ENCODE data around the gene ENOX1.

DNA sequence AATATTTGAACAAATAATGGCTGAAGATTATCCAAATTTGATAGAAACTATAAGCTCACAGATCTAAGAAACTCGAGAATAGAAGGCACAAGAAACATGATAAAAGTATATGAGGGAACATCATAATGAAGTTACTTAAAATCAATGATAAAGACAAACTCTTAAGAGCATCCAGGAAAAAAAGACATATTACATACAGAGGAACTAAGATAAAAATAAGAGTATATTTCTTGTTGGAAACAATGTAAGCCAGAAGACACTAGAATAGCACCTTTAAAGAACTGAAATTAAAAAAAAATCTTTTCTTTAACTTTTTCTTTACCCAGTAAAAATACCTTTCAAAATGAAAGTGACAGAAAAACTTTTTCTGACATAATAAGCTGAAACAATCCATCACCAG, 407.0 kb downstream of the ENOX1 start:
- TF ChIP-seq ZNF564 (CRISPR knock-in tag; IDR thresholded peaks at IDR 0.05) (no peak), ZZZ3 (CRISPR knock-in tag; IDR thresholded peaks at IDR 0.05; ENCODE audit: borderline replicate concordance) (no peak)
- TF ChIP-seq, protein P1, sequence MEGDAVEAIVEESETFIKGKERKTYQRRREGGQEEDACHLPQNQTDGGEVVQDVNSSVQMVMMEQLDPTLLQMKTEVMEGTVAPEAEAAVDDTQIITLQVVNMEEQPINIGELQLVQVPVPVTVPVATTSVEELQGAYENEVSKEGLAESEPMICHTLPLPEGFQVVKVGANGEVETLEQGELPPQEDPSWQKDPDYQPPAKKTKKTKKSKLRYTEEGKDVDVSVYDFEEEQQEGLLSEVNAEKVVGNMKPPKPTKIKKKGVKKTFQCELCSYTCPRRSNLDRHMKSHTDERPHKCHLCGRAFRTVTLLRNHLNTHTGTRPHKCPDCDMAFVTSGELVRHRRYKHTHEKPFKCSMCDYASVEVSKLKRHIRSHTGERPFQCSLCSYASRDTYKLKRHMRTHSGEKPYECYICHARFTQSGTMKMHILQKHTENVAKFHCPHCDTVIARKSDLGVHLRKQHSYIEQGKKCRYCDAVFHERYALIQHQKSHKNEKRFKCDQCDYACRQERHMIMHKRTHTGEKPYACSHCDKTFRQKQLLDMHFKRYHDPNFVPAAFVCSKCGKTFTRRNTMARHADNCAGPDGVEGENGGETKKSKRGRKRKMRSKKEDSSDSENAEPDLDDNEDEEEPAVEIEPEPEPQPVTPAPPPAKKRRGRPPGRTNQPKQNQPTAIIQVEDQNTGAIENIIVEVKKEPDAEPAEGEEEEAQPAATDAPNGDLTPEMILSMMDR (CRISPR knock-in tag; IDR thresholded peaks at IDR 0.05) = no peak

Data from HepG2 (cell line).